Right ventricle myocardium inferior (tissue), 1 donor: ENCODE data around the gene YAE1. TPM values are rescaled to one million over a fixed set of nuclear protein-coding genes. Genes with fewer than 3 reads are reported as not detected.
A peak's percentile ranks its signal among the peaks of the same experiment; 100 is the strongest.

Experiments used
- ATAC-seq: fragments of 200-7000 bp; cut with Tn5 transposase; one replicate; pipeline ENCODE4 v1.9.1; 2020; ENCODE audit warnings: mild to moderate bottlenecking, moderate library complexity
- DNase-seq: peaks from one replicate; pipeline ENCODE4 v3.0.0; 2021; ENCODE audit errors: missing footprints
- intact Hi-C: fragments of 100-400 bp; cut with DNase I; formaldehyde crosslinking; loops from one replicate; pipeline ENCODE4 v1.11.0; 2022
- total RNA-seq: library from RNA; stranded (reverse); fragmentation: NEBNext Ultra II Directional; extraction: Animal tissue kit (Norgen Biotek cat#: 25700); gene quantifications from one replicate; pipeline ENCODE4 v1.2.1, GENCODE V29; 2021
- donor health status: DM: no; HTN: yes; CAD: no; lungs with severe emphysema.

YAE1 gene
- total RNA-seq, 1 donor from 2014 or later, result 19.0 TPM

DNA sequence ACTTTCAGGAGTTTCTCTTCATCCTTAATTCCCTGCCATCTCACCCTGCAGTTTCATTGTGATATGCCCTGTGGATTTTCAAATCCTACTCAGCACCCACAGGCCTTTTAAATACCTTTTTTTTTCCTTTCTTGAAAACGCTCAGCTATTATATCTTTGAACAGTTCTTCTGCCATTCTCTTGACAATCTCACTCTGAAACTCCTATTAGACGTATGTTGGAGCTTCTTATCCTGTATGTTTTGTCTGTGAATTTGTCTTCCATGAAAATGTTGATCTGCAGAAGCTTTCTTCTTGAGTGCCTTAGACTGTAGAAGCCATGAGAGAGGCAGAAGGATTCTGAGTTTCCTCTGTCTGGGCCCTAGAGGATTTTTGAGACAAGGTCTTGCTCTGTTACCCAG, 18.9 kb upstream of the YAE1 start:
- ATAC-seq (no peak), DNase-seq (no peak)
- intact Hi-C loops, result no loop called here

DNA sequence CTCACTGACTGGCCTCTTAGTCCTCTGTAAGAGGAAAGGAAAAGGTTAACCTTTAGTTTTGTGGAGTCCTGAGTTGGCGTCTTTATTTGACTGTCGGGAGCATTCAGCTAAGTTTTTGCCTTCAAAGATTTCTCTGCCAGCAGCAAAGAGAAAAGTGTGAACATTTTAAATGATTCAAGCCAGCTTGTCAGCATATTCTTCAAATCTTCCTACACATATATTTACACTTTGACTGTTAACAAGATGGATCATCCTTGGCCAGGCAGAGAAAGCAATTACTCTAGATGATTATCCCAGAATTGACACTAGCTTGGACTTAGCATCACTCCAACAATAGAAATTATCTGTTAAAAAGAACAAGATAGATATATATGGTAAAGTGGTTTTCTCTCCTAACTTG, 15.8 kb upstream of the YAE1 start:
- ATAC-seq (no peak), DNase-seq (no peak)
- intact Hi-C loops, result no loop called here

- intact Hi-C loops, result no loop called here
- no peak for ATAC-seq
- DNase-seq, result no peak
Measured at GRCh38 chr7:39553436-39553835, 12.8 kb upstream of the YAE1 start.

DNA sequence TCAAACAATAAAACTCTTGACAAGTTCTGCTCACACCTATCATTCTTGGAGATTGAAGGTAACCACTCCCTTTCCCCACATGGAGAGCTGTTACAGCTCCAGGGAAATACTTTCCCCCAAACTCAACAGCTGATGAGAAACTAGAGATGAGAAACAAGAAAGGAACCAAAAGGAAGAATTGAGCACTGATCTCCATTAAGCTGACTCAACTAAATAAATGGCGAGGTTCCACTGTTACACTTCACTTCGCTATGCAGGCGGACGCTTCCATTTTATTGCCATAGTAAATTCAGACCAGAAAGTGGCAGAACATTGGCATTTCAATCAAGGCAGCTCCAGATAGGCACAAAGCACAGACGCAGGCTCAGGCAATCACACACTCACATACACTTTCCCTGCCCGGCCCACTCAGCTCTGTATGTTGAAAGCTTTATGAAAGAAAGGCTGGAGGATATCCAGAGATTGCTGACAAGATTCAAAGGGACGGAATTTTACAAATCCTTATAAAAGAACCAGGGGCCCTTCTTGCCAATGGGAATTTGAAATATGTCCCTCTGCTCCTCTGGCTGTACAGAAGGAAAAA, 11.5 kb upstream of the YAE1 start:
- intact Hi-C loops, result no loop called here
- ATAC-seq, result no peak
- no peak for DNase-seq

DNA sequence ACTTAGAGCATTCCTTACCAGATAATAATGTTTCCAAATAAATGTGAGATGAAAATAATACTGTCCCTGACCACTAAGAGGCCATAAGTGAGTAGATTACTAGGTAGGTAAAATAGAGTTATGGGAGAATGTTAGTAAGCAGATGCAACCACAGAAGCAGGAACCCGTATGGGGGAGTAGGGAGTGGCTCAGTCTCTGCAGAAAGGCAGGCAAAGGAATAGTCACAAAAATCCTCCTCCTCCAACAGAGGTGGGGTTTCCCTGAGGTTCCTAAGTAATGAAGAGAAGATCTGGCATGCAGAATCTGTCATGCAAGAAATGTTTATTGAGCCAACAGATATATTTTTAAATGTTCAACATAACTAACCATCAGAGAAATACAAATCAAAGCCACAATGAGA, 9.0 kb upstream of the YAE1 start:
- no peak for ATAC-seq
- DNase-seq, result no peak
- intact Hi-C loops, result no loop called here

- DNase-seq, result no peak
- no peak for ATAC-seq
- intact Hi-C loops, result no loop called here
Measured at GRCh38 chr7:39557911-39558310, 8.3 kb upstream of the YAE1 start.

- intact Hi-C loops, result no loop called here
- ATAC-seq (no peak), DNase-seq (no peak)
Measured at GRCh38 chr7:39560408-39560807, 5.8 kb upstream of the YAE1 start.

DNA sequence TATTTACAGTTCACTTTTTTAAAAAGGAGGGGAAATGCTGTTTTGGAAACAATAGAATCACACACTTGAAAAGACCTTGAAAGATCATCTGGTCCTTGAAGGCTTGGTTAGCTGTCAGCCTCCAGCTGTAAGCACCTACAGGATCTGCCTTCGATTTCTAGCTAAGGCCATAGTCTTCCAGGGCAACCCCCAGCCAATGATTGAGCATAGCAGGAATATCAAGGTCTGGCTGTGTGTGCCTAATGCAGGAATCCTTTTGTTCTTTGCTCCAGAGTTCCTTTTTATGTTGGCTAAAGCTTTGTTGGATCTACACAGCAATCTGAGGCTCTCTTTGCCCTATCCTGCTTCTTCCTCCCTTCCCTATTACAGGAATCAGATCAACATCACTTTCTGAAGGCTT, 5.2 kb upstream of the YAE1 start:
- intact Hi-C loops, result no loop called here
- DNase-seq (no peak), ATAC-seq (no peak)

DNA sequence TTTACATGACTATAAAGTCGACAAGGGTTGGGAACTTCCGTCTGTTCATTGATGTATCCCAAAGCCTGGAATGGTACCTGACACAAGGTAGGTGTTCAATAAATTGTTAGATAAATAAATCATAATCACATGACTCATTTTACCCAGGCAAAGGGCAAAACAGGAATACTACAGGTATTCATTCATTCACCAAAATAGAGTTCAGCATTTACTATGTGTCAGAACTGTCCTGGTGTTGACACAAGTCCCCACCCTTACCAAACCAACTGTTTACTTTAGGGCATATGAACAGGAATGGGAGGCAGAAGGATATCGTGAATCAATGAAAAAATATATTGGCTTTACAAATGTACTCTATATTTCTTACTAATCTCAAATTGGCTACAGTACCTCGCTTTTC, 666 bp upstream of the YAE1 start:
- DNase-seq (no peak), ATAC-seq (no peak)
- intact Hi-C loops, result no loop called here

DNA sequence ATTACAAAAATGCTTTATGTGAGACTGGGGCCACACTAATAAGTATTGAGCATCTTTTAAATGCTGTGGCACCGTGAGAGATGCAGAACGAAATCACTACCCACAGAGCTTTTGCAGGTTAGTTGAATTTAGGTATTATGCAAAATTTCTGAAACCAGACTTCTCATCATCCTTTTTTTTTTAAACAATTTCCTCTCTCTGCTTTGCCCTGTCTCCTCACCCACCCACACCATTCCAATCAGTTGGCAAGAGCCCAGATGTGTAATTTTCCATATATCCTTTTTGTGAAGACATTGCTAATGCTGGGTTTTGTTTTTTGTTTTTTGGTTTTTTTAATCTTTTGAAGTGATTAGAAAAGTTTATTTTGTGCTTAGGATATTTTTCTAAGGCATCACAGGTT, 1.1 kb downstream of the YAE1 start:
- intact Hi-C loops, result no loop called here
- DNase-seq, result no peak
- ATAC-seq, result no peak

DNA sequence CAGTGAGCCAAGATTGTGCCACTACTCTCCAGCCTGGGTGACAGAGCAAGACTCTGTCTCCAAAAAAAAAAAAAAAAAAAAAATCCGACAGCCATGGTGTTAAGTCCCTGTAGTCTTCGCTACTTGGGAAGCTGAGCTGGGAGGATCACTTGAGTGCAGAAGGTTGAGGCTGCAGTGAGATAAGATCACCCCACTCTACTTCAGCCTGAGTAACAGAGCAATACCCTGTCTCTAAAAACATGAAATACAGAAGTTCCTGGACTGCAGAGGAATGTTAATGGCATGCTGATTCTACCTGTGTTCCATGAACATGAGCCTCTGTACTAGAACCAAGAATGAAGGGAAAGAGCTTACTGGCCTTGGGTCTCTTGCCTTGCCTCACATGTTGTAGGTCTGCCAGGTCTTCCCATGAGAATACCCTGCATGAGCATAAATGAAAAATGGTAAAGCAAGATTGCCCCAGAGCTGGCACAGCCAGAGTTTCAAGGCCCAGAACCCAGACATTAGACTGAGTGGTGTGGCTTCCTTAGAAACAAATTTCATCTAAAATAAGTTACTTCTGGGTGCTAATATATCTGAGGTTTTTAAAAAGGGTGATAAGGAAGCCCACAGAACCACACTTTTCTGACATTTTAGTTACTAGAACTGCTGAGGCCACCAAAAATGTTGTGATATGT, 8.6 kb downstream of the YAE1 start:
- ATAC-seq (no peak), DNase-seq (no peak)
- intact Hi-C loops, result loop anchor here (10.0 kb wide), 1 partner anchor 260 kb away; no protein-coding TSS in a partner anchor

GRCh38 chr7:39577229-39577874, 11.1 kb downstream of the YAE1 start:
- ATAC-seq, result no peak
- DNase-seq, result no peak
- intact Hi-C loops, result loop anchor here (10.0 kb wide), 1 partner anchor 257 kb away; no protein-coding TSS in a partner anchor

- intact Hi-C loops, result loop anchor here (1.0 to 5.0 kb wide), 2 partner anchors 42 to 166 kb away; partner anchors contain the start of gene RALA
- ATAC-seq (peak; percentile 90), DNase-seq (peak; percentile 78)
Measured at GRCh38 chr7:39580149-39580874, 14.1 kb downstream of the YAE1 start.

DNA sequence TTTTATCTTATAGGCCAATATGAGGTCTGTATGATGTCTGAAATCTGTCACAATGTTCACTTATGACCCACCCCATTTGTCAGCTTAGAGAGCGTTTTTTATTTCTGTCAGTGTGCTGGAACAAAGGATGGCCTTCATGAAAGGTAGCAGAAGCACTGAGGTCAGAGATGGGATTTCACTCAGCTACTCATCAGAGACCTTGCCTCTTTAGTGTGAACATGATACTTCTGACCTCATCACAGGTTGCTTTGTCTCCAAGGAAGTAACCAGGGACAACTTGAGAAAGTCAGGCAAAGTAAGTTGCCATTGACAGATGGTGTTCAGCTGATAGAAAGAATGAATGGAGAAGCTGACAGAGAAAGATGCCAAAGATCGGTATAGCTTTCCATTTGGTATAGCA, 16.3 kb downstream of the YAE1 start:
- no peak for DNase-seq
- intact Hi-C loops, result loop anchor here (5.0 kb wide), 1 partner anchor 40 kb away; the partner anchor contains the start of gene RALA
- ATAC-seq, result no peak

- intact Hi-C loops, result loop anchor here (5.0 kb wide), 1 partner anchor 39 kb away; the partner anchor contains the start of gene RALA
- ATAC-seq (no peak), DNase-seq (no peak)
Measured at GRCh38 chr7:39583539-39583938, 17.3 kb downstream of the YAE1 start.

- no peak for ATAC-seq
- intact Hi-C loops, result no loop called here
- no peak for DNase-seq
Measured at GRCh38 chr7:39587393-39587792, 21.2 kb downstream of the YAE1 start.

GRCh38 chr7:39588416-39588815, 22.2 kb downstream of the YAE1 start:
- intact Hi-C loops, result no loop called here
- DNase-seq, result no peak
- ATAC-seq, result no peak

GRCh38 chr7:39589323-39590111, 23.3 kb downstream of the YAE1 start:
- intact Hi-C loops, result no loop called here
- ATAC-seq, result peak; percentile 31

GRCh38 chr7:39592586-39592985, 26.4 kb downstream of the YAE1 start:
- ATAC-seq (no peak), DNase-seq (no peak)
- intact Hi-C loops, result no loop called here

More at GRCh38 chr7:39589323-39590111, 23.3 kb downstream of the YAE1 start:
- DNase-seq, result no peak
